Heart right ventricle (tissue), 16 donors: ENCODE data around the gene C10orf71. TPM values are rescaled to one million over a fixed set of nuclear protein-coding genes. Genes with fewer than 3 reads are reported as not detected.

ENCODE experiments used
- ATAC-seq, 8 donors: fragments of 200-7000 bp; cut with Tn5 transposase; one replicate each; pipeline ENCODE4 v1.9.1; 2020; ENCODE audit warnings: mild to moderate bottlenecking in 8 of 8, moderate library complexity in 8 of 8, moderate number of reproducible peaks in 1 of 8
- DNase-seq, 2 donors: peaks; one replicate each; pipeline ENCODE4 v3.0.0-alpha.2; 2020
- H3K27ac ChIP-seq, 10 donors: fragments of 200-600 bp; sonication (generic) in 2 of 10; one replicate each; pipeline versions ENCODE4 v1.5.0 to v1.8.0; 2020 to 2022; ENCODE audit warnings: mild to moderate bottlenecking in 3 of 10
- H3K27me3 ChIP-seq, 7 donors: fragments of 200-600 bp; one replicate each; pipeline ENCODE4 v1.8.0; 2021 to 2022; ENCODE audit warnings: mild to moderate bottlenecking in 2 of 7
- H3K36me3 ChIP-seq, 9 donors: fragments of 200-600 bp; sonication (generic) in 1 of 9; one replicate each; pipeline versions ENCODE4 v1.5.0 to v1.8.0; 2020 to 2022; ENCODE audit warnings: mild to moderate bottlenecking in 2 of 9
- H3K4me1 ChIP-seq, 9 donors: fragments of 200-600 bp; sonication (generic) in 1 of 9; one replicate each; pipeline versions ENCODE4 v1.5.0 to v1.8.0; 2020 to 2022; ENCODE audit warnings: mild to moderate bottlenecking in 4 of 9
- H3K4me3 ChIP-seq, 10 donors: fragments of 200-600 bp; sonication (generic) in 2 of 10; one replicate each; pipeline versions ENCODE4 v1.5.0 to v1.8.0; 2020 to 2022; ENCODE audit warnings: mild to moderate bottlenecking in 7 of 10, moderate library complexity in 2 of 10
- H3K9me3 ChIP-seq, 11 donors: fragments of 200-600 bp in 10 of 11; sonication (generic) in 2 of 11; one replicate each; pipeline versions ENCODE4 v1.5.0 to v1.8.0; 2013 to 2022; ENCODE audit warnings: mild to moderate bottlenecking in 2 of 11, control low read depth in 1 of 11, moderate library complexity in 1 of 11
- WGBS, 2 donors: extraction: QIAGEN DNeasy Blood & Tissue Kit; methylation state at CpG; one replicate each; pipeline ENCODE4 v1.1.7; 2013; ENCODE audit warnings: inconsistent platforms in 1 of 2; 5-methylcytosine and 5-hydroxymethylcytosine counted together
- intact Hi-C, 10 donors: fragments of 100-400 bp; cut with DNase I; formaldehyde crosslinking; loops; one replicate each; pipeline versions ENCODE4 v1.11.1 to v1.14.2; 2022
- polyA plus RNA-seq, 2 donors: library from polyadenylated mRNA; stranded (reverse); fragments of 200-250 nt; gene quantifications; one replicate each; pipeline ENCODE4 v1.2.3, GENCODE V29; 2013
- total RNA-seq, 10 donors: library from RNA; stranded (reverse); fragmentation: NEBNext Ultra II Directional in 3 of 10; extraction: Animal tissue kit (Norgen Biotek cat#: 25700) in 3 of 10; gene quantifications; one replicate each; pipeline versions ENCODE4 v1.2.1 to v1.2.4, GENCODE V29; 2021 to 2023
- TF ChIP-seq, protein P1 (sequence below), 9 donors: fragments of 200-600 bp; sonication (generic) in 2 of 9; IDR thresholded peaks; one replicate each; pipeline versions ENCODE4 v1.5.0 to v1.8.0; 2021 to 2022; ENCODE audit warnings: antibody characterized with exemption in 9 of 9, mild to moderate bottlenecking in 5 of 9, moderate library complexity in 1 of 9
- donor health status: Arrhythmogenic right ventricular cardiomyopathy.
- donor health status: ischemic (EF 13 %, LVEDD 7.1; RV severe dilation, severe dysfunction).
- donor health status: healthy with polysubstance abuse.
- donor health status: DM: no; HTN: yes; CAD: no.
- donor health status: DM: no; HTN: no; CAD: no.
- donor health status: ischemic (EF 25% LVEDD 6.9; RV normal size, moderate dysfunction).
- donor health status: ischemic (EF 25% LVEDD 5.7; RV mildly dilated, moderate dysfunction).
- donor health status: healthy.
- donor health status: DM: yes; HTN: yes; CAD: no.
- donor health status: Ischemic cardiomyopathy.
- donor health status: ischemic (EF 35%, LVEDD 5.7; RV mildly dilated, moderate dysfunction).
- donor health status: nonischemic (EF 11% LVEDD 7.7; RV severe dilation, severe dysfunction).
- donor health status: DM: yes; HTN: yes; CAD: no.
- donor health status: PGD.
- donor health status: ischemic (EF 29% LVEDD 5.4; RV normal size, mild dysfunction).
- donor health status: nonischemic (EF 23%, LVEDD 6.1; RV moderate dilation, normal function).

C10orf71 gene
- total and polyA plus RNA-seq, 12 donors, result 3.6 to 225 (median 149) TPM

DNA sequence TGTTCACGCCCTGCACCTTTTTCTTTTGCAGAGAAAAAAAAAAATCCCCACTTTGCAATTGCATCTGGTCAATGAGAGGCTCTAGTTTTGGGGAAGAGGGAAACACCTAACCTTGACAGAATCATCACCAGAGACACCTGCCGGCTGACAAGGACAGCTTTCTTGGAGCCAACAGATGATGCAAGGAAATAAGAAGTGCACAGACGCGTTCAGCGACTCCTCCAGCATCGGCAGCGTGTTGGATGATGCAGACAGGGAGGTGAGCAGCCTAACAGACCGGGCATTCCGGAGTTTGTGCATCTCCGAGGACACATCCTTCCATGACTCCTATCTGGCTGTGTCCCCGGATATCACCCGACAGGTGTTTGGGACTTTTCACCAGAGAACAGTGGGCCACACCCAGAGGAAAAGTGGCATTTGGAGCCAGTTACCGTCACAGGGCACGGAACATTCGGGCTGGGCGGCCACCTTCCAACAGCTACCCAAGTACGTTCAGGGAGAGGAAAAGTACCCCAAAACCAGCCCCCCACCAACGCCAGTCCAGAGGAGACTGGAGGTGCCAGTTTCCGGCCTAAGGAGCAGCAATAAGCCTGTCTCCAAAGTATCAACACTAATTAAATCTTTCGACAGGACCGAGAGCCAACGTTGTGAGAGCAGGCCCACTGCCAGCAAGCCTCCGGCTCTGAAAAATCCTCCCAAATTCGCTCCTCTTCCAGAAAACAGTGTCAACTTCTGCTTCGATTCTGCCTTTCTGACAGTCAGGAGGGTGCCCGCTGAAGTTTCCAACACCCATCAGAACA, 23.6 kb downstream of the C10orf71 start:
- H3K27ac ChIP-seq, result peak overlapping the region in 8 of 10 donors; percentile 42 to 78 (median 67)
- 69 to 72% methylated on average over 26 of the region's 26 CpGs for WGBS, 2 donors

DNA sequence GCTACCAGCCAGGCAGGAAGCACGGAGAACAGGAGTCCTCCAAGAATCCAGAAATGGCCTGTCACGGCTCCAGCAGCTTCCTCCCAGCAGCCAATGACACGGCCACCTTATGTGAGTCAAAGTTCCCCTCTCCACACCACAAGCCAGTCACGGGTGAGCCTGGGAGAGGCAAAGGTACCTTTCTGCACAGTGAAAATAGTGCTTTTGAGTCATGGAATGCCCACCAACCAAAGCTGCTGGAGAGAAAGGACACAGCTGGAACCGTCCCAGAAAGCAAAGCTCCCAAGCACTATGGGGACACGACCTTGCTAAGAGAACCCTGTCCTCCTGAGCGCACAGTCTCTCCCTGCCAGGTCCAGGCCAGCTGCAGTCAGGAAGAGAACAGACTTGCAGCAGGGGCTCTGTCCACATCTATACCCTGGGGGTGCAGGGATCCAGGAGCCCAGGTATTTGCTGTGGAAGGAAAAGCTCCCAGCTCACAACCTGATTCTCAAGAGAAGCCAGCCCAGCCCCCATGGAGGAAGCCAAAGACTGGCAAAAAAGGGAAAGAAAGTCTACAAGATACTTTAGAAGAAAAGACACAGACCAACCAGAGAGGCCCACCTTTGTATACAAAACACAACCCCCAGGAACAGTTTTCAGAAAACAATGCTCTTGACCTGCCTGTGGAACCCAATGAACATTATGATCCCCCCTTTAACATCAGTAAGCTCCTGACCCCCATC, 24.4 kb downstream of the C10orf71 start:
- no peaks in the 10 kb centered on the region for H3K9me3 ChIP-seq
- no peak overlapping the region for H3K4me3 ChIP-seq
- TF ChIP-seq, protein P1, sequence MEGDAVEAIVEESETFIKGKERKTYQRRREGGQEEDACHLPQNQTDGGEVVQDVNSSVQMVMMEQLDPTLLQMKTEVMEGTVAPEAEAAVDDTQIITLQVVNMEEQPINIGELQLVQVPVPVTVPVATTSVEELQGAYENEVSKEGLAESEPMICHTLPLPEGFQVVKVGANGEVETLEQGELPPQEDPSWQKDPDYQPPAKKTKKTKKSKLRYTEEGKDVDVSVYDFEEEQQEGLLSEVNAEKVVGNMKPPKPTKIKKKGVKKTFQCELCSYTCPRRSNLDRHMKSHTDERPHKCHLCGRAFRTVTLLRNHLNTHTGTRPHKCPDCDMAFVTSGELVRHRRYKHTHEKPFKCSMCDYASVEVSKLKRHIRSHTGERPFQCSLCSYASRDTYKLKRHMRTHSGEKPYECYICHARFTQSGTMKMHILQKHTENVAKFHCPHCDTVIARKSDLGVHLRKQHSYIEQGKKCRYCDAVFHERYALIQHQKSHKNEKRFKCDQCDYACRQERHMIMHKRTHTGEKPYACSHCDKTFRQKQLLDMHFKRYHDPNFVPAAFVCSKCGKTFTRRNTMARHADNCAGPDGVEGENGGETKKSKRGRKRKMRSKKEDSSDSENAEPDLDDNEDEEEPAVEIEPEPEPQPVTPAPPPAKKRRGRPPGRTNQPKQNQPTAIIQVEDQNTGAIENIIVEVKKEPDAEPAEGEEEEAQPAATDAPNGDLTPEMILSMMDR (IDR thresholded peaks at IDR 0.05), result no peak
- peak; percentile 60 to 90 (median 84) for ATAC-seq
- peaks cover 0 to 45% (median 27%) of the 10 kb centered on the region in 9 donors for H3K4me1 ChIP-seq
- H3K27me3 ChIP-seq, result no peaks in the 10 kb centered on the region
- 17 to 35% methylated on average over 7 of the region's 7 CpGs for WGBS, 2 donors
- intact Hi-C loops, result no loop called here
- H3K27ac ChIP-seq, result peak overlapping the region in 9 of 10 donors; percentile 31 to 78 (median 66)
- peak; percentile 26 to 56 for DNase-seq
- peaks cover 0 to 49% (median 0%) of the 10 kb centered on the region in 9 donors for H3K36me3 ChIP-seq

More for the DNA sequence above, 23.6 kb downstream of the C10orf71 start:
- DNase-seq, result no peak
- TF ChIP-seq, protein P1 (IDR thresholded peaks at IDR 0.05), result no peak
- peak in 1 of 8 donors; percentile 7 for ATAC-seq
- Histone ChIP-seq H3K4me3 (no peak overlapping the region), H3K4me1 (peaks cover 0 to 42% (median 27%) of the 10 kb centered on the region in 9 donors), H3K9me3 (no peaks in the 10 kb centered on the region), H3K27me3 (no peaks in the 10 kb centered on the region), H3K36me3 (peaks cover 0 to 55% (median 0%) of the 10 kb centered on the region in 9 donors)
- intact Hi-C loops, result no loop called here

DNA sequence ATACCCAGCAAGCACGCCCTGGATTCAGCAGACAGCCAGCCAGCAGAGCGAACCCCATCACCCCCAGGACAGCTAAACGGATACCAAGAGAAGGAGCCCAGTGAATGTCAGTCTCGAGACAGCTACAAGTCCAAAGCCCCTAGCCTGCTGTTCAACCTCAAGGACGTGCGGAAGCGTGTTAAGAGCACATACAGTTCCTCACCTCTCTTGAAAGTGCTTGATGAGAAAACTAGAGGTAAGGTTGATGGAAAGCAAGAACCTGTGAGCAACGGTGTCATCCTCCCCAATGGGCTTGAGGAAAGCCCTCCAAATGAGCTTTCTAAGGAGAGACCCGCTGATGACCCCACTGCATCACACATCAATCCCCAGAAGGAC, 24.9 kb downstream of the C10orf71 start:
- H3K36me3 ChIP-seq, result peaks cover 0 to 44% (median 0%) of the 10 kb centered on the region in 9 donors
- ATAC-seq (no peak), DNase-seq (no peak)
- peaks cover 0 to 50% (median 22%) of the 10 kb centered on the region in 9 donors for H3K4me1 ChIP-seq
- WGBS, 2 donors, result 83 to 89% methylated on average over 9 of the region's 9 CpGs
- no peak overlapping the region for H3K4me3 ChIP-seq
- intact Hi-C loops, result no loop called here
- H3K27me3 ChIP-seq, result no peaks in the 10 kb centered on the region
- H3K27ac ChIP-seq, result peak overlapping the region in 7 of 10 donors; percentile 50 to 78 (median 68)
- H3K9me3 ChIP-seq, result no peaks in the 10 kb centered on the region
- TF ChIP-seq, protein P1 (IDR thresholded peaks at IDR 0.05), result no peak

DNA sequence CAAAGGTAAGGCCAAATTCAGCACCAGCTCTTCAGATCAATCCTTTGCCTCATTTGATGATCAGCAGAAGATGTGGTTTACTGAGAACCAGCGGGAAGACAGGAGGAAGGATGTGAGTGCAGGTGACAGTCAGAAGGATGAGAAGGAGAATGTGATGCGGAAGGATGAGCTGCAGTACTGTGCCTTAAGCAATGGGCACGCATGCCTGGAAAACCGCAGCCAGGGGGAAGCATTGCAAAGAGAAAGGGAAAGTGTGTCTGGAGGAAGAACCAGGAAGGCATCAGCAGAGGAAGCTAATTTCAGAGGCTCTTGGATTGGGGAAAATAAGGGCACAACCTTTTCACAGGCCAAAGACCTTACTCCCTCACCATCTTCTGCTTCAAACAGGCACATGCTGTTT, 25.7 kb downstream of the C10orf71 start:
- intact Hi-C loops, result no loop called here
- peaks cover 0 to 35% (median 0%) of the 10 kb centered on the region in 9 donors for H3K36me3 ChIP-seq
- TF ChIP-seq, protein P1 (IDR thresholded peaks at IDR 0.05), result peak in 1 of 9 donors; percentile 26
- no peaks in the 10 kb centered on the region for H3K9me3 ChIP-seq
- DNase-seq, result no peak
- ATAC-seq, result no peak
- peaks cover 0 to 50% (median 21%) of the 10 kb centered on the region in 9 donors for H3K4me1 ChIP-seq
- H3K27ac ChIP-seq, result no peak overlapping the region
- no peaks in the 10 kb centered on the region for H3K27me3 ChIP-seq
- whole genome bisulfite sequencing, 2 donors, result 79 to 82% methylated on average over 4 of the region's 4 CpGs
- H3K4me3 ChIP-seq, result no peak overlapping the region
